ENCODE measurements around the gene TRMT10B. TPM values are rescaled to one million over a fixed set of nuclear protein-coding genes. Genes with fewer than 3 reads are reported as not detected.

The TRMT10B gene
- 10 to 100 TPM; 12.3 to 15.6 TPM for total RNA-seq

DNA sequence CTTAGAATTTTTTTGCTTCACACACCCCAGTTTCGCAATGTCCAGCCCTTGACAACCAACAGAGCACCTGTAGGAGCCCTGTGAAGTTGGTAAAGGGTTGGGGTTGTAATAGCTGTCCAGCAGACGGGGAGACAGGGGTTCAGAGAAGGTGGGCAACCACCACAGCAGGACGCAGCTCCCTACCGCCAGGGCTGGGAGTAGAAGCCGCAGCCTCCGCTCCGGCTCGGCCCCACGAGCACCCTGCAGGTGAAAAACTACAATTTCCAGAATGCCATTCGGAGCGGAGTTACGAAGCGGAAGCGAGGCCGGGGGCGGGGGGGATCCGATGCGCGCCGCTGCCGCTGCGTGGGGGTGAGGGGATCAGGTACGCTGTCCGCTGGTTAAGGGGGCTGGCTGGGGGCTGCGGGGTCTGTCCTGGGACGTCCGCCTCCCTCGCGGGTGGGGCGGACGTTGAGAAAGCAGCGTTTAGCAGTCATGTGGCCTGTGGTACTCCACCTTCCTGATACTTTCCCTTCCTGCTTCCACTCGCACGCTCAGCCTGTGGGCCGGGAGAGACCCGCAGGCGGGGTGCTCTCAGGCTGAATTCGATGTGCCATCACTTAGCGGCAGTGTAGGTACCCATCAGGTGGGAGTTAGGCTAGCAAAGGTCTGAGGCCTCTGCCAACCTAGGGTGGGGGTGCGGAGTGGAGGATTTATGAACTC lies at the start of gene TRMT10B:
Gene TRMT10B (plus strand): TSS at position 317 of the 702 bp plus-strand sequence. CDS start 8,127 bp downstream, outside the sequence.
- Mint-ChIP-seq H3K9me3 (ENCODE audit: low read depth) (peaks cover 1% of the 10 kb centered on the region), H3K4me1 (peaks cover 32% of the 10 kb centered on the region), H3K36me3 (ENCODE audit: low read depth) (peaks cover 10% of the 10 kb centered on the region), H3K4me3 (peak within 1 kb of the TSS; percentile 91), H3K27me3 (no peaks in the 10 kb centered on the region), H3K27ac (peak within 1 kb of the TSS; percentile 92)
- intact Hi-C loops (cut with DNase I, micrococcal nuclease), result loop anchor here (1.0 to 10.0 kb wide), 13 partner anchors 31 to 609 kb away; partner anchors contain the start of genes DCAF10 (in 2 of the 2), EXOSC3 (in 2 of the 2), POLR1E (in 2 of the 2) and SLC25A51 (in 2 of the 2)
- ATAC-seq (peak; percentile 94), DNase-seq (peak; percentile 88)
- CTCF ChIA-PET, result no interaction called here
- POLR2A ChIA-PET, result interaction anchor here (0.9 kb wide), 1 partner anchor 37 kb away, joined by 3 read pairs; no protein-coding TSS in a partner anchor

DNA sequence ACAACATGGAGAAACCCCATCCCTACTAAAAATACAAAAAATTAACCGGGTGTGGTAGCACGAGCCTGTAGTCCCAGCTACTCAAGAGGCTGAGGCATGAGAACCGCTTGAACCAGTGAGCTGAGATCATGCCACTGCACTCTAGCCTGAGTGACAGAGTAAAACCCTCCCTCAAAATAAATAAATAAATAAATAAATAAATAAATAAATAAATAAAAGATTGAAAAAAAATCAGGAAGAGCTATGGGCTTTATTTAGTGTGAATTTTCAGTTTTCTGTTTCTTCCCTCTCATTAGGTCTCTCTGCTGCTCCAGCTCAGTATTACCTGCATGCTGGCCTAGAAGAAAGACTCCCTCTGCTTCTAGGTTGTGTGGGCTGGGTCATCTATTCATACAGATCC lies 47.8 kb upstream of the TRMT10B start:
- ChIA-PET POLR2A (interaction anchor here (0.7 kb wide), 1 partner anchor 129 kb away, joined by 3 read pairs; no protein-coding TSS in a partner anchor), CTCF (no interaction called here)
- no peaks in the 10 kb centered on the region for H3K36me3 Mint-ChIP-seq (ENCODE audit: low read depth)
- DNase-seq, result no peak
- no peak overlapping the region for H3K27ac Mint-ChIP-seq
- intact Hi-C loops (cut with DNase I, micrococcal nuclease), result no loop called here
- no peak for ATAC-seq
- peaks cover 40% of the 10 kb centered on the region for H3K27me3 Mint-ChIP-seq
- peaks cover 9% of the 10 kb centered on the region for H3K4me1 Mint-ChIP-seq
- H3K9me3 Mint-ChIP-seq (ENCODE audit: low read depth), result no peaks in the 10 kb centered on the region
- no peak overlapping the region for H3K4me3 Mint-ChIP-seq

DNA sequence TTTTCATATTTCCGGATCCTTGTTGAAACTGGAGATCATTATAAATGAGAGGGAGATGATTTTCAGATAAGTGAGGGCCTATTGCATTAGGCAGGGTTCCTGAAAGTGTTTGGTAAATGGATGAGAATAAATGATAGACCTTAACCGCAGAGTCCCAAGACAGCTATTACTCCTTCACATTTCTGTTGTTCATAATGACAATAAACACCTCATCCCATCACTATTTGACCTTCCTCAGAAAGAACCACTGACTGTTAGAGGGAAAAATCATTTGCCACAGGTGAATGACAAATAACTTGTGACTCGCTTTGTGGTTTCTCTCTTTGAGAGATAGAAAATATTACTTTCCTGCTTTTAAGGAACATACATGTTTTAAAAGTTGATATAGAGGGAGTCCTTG lies 47.3 kb upstream of the TRMT10B start:
- peaks cover 9% of the 10 kb centered on the region for H3K4me1 Mint-ChIP-seq
- H3K27me3 Mint-ChIP-seq, result peaks cover 38% of the 10 kb centered on the region
- no peak overlapping the region for H3K4me3 Mint-ChIP-seq
- ChIA-PET POLR2A (interaction anchor here (0.7 kb wide), 1 partner anchor 130 kb away, joined by 3 read pairs; no protein-coding TSS in a partner anchor), CTCF (interaction anchor here (0.8 kb wide), 1 partner anchor 32 kb away, joined by 3 read pairs; no protein-coding TSS in a partner anchor)
- ATAC-seq, result peak; percentile 70
- no peak overlapping the region for H3K27ac Mint-ChIP-seq
- intact Hi-C loops (cut with DNase I, micrococcal nuclease), result no loop called here
- no peaks in the 10 kb centered on the region for H3K9me3 Mint-ChIP-seq (ENCODE audit: low read depth)
- no peaks in the 10 kb centered on the region for H3K36me3 Mint-ChIP-seq (ENCODE audit: low read depth)
- no peak for DNase-seq

GRCh38 chr9:37707748-37708147 lies 45.9 kb upstream of the TRMT10B start:
- Mint-ChIP-seq H3K27me3 (peaks cover 32% of the 10 kb centered on the region), H3K36me3 (ENCODE audit: low read depth) (no peaks in the 10 kb centered on the region), H3K4me3 (no peak overlapping the region), H3K27ac (no peak overlapping the region), H3K4me1 (peaks cover 9% of the 10 kb centered on the region), H3K9me3 (ENCODE audit: low read depth) (no peaks in the 10 kb centered on the region)
- intact Hi-C loops (cut with DNase I, micrococcal nuclease), result no loop called here
- DNase-seq (no peak), ATAC-seq (no peak)
- CTCF ChIA-PET, result no interaction called here
- POLR2A ChIA-PET, result interaction anchor here (0.6 kb wide), 1 partner anchor 1013 kb away, joined by 3 read pairs; no protein-coding TSS in a partner anchor

DNA sequence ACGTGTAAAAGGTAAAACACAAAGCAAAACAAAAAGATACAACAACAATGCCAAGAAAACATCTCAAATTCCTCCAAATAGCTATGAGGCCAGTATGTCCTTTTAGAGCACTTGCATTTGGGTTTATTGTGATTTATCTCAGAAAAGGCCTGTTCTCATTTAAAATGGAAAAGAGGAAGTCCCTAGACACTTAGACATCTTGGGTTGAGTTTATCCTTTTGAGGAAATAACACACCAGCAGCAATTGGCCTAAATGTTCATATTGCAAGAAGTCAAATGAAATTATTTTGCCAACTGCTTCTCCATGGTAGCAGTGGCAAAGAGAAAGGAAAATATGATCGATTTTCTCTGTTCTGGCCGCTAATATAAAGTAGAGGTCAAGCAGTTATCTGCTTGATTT lies 43.6 kb upstream of the TRMT10B start:
- ChIA-PET CTCF (no interaction called here), POLR2A (no interaction called here)
- no peak overlapping the region for H3K4me3 Mint-ChIP-seq
- H3K4me1 Mint-ChIP-seq, result peaks cover 9% of the 10 kb centered on the region
- ATAC-seq (no peak), DNase-seq (no peak)
- H3K27me3 Mint-ChIP-seq, result peaks cover 30% of the 10 kb centered on the region
- H3K9me3 Mint-ChIP-seq (ENCODE audit: low read depth), result no peaks in the 10 kb centered on the region
- intact Hi-C loops (cut with DNase I, micrococcal nuclease), result no loop called here
- no peak overlapping the region for H3K27ac Mint-ChIP-seq
- H3K36me3 Mint-ChIP-seq (ENCODE audit: low read depth), result no peaks in the 10 kb centered on the region

DNA sequence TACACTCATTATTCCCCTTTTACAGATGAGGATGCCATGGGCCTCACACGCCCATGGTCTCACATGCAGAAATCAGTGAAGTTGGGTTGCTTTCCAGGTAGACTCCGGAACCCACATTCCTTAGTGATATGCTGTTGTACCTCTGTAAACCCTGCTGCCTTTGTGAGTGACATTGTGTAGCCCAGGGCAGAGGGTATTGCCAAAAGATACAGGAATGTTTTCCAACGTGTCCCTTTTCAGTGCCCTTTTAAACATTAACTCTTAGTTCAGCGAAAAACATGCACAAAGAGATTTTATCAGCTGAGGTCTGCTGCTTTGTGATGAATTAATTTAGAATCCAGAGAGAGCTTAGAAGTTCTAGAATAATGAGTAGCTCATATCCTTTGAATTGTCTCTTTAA lies 38.3 kb upstream of the TRMT10B start:
- Mint-ChIP-seq H3K4me3 (no peak overlapping the region), H3K4me1 (no peaks in the 10 kb centered on the region), H3K27me3 (peaks cover 9% of the 10 kb centered on the region), H3K9me3 (ENCODE audit: low read depth) (no peaks in the 10 kb centered on the region), H3K27ac (no peak overlapping the region), H3K36me3 (ENCODE audit: low read depth) (no peaks in the 10 kb centered on the region)
- POLR2A ChIA-PET, result no interaction called here
- ATAC-seq (no peak), DNase-seq (no peak)
- CTCF ChIA-PET, result no interaction called here
- intact Hi-C loops (cut with DNase I, micrococcal nuclease), result no loop called here

DNA sequence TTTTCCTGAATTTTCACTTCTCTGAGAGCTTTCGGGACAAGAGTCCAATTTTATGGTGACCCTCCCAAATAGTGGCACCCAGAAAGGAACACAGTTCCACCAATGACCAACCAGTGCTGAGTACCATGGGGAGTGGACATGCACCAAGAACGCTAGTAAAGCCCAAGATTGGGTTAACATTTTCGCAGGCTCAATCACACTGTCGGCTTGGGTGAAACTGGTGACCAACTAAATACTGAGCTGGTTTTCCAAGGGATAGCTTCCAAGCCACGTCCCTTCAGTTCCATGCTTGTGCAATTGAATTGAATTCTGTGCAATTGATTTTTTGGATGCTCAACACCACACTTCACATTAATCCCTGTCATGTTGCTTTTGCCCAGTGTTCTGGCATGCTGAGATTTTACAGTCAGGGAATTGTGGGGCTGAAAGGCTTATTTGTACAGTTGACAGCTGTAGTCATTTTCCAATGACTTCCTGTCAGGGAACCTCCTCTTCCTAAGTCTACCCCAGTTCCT lies 37.6 kb upstream of the TRMT10B start:
- POLR2A ChIA-PET, result no interaction called here
- H3K27ac Mint-ChIP-seq, result no peak overlapping the region
- CTCF ChIA-PET, result no interaction called here
- H3K27me3 Mint-ChIP-seq, result peaks cover 11% of the 10 kb centered on the region
- no peaks in the 10 kb centered on the region for H3K9me3 Mint-ChIP-seq (ENCODE audit: low read depth)
- ATAC-seq (no peak), DNase-seq (no peak)
- intact Hi-C loops (cut with DNase I, micrococcal nuclease), result no loop called here
- no peaks in the 10 kb centered on the region for H3K4me1 Mint-ChIP-seq
- H3K4me3 Mint-ChIP-seq, result no peak overlapping the region
- no peaks in the 10 kb centered on the region for H3K36me3 Mint-ChIP-seq (ENCODE audit: low read depth)

- DNase-seq (no peak), ATAC-seq (no peak)
- no peak overlapping the region for H3K27ac Mint-ChIP-seq
- peaks cover 11% of the 10 kb centered on the region for H3K27me3 Mint-ChIP-seq
- intact Hi-C loops (cut with DNase I, micrococcal nuclease), result no loop called here
- ChIA-PET POLR2A (no interaction called here), CTCF (no interaction called here)
- H3K4me1 Mint-ChIP-seq, result no peaks in the 10 kb centered on the region
- no peaks in the 10 kb centered on the region for H3K36me3 Mint-ChIP-seq (ENCODE audit: low read depth)
- no peaks in the 10 kb centered on the region for H3K9me3 Mint-ChIP-seq (ENCODE audit: low read depth)
- H3K4me3 Mint-ChIP-seq, result no peak overlapping the region
These were observed 34.1 kb upstream of the TRMT10B start for GRCh38 chr9:37719526-37719925.

GRCh38 chr9:37727013-37727412 lies 26.6 kb upstream of the TRMT10B start:
- Mint-ChIP-seq H3K4me1 (no peaks in the 10 kb centered on the region), H3K27me3 (peaks cover 9% of the 10 kb centered on the region), H3K27ac (no peak overlapping the region), H3K36me3 (ENCODE audit: low read depth) (no peaks in the 10 kb centered on the region), H3K9me3 (ENCODE audit: low read depth) (no peaks in the 10 kb centered on the region), H3K4me3 (no peak overlapping the region)
- ATAC-seq (no peak), DNase-seq (no peak)
- POLR2A ChIA-PET, result no interaction called here
- CTCF ChIA-PET, result no interaction called here
- intact Hi-C loops (cut with DNase I, micrococcal nuclease), result no loop called here

DNA sequence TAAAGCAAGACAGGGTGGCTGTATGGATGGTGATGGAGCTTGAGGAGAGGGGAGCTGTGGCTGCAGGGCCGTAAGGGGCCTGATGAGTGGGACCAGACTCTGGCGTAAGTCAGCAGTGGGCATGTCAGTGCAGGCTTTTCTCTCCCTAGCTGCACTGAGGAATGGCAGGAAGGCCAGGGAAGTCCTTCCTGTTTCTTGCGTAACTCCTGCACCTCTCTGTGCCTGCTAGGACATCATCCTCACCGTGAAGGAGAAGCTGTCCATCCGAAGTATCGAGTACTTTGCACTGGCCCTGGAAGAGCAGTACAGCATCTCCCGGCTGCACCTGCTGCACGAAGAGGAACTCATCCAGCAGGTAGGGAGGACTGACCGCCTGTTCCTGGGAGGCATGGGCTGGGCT lies 24.1 kb upstream of the TRMT10B start:
- CTCF ChIA-PET, result no interaction called here
- no peaks in the 10 kb centered on the region for H3K36me3 Mint-ChIP-seq (ENCODE audit: low read depth)

GRCh38 chr9:37730256-37730655 lies 23.3 kb upstream of the TRMT10B start:
- intact Hi-C loops (cut with DNase I, micrococcal nuclease), result no loop called here
- Mint-ChIP-seq H3K27me3 (peaks cover 9% of the 10 kb centered on the region), H3K4me1 (no peaks in the 10 kb centered on the region), H3K4me3 (no peak overlapping the region), H3K36me3 (ENCODE audit: low read depth) (no peaks in the 10 kb centered on the region), H3K27ac (no peak overlapping the region), H3K9me3 (ENCODE audit: low read depth) (no peaks in the 10 kb centered on the region)
- POLR2A ChIA-PET, result no interaction called here
- CTCF ChIA-PET, result no interaction called here
- no peak for ATAC-seq
- no peak for DNase-seq

More for the DNA sequence above, 24.1 kb upstream of the TRMT10B start:
- no peaks in the 10 kb centered on the region for H3K9me3 Mint-ChIP-seq (ENCODE audit: low read depth)
- H3K27me3 Mint-ChIP-seq, result peaks cover 9% of the 10 kb centered on the region
- no peaks in the 10 kb centered on the region for H3K4me1 Mint-ChIP-seq
- POLR2A ChIA-PET, result no interaction called here
- no peak overlapping the region for H3K4me3 Mint-ChIP-seq
- ATAC-seq, result no peak
- DNase-seq, result no peak
- H3K27ac Mint-ChIP-seq, result no peak overlapping the region
- intact Hi-C loops (cut with DNase I, micrococcal nuclease), result no loop called here

DNA sequence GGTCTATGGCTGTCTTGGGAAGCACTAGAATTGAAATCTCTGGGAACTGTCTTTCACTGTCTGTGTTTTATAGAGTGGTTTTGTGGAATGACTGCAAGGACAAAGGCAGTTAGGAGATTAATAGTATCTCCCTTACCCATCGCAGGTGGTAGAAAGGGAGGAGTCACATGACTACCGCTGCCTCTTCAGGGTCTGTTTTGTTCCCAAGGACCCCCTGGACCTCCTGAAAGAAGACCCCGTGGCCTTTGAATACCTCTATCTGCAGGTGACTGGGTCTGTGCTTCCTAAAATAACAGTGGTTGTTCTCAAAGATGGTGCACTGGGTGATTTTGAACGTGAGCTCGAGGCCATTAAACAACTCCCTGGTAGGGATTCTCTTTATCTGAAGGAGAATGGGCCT lies 22.8 kb upstream of the TRMT10B start:
- Mint-ChIP-seq H3K27ac (no peak overlapping the region), H3K9me3 (ENCODE audit: low read depth) (no peaks in the 10 kb centered on the region), H3K27me3 (peaks cover 11% of the 10 kb centered on the region), H3K4me1 (no peaks in the 10 kb centered on the region), H3K36me3 (ENCODE audit: low read depth) (no peaks in the 10 kb centered on the region), H3K4me3 (no peak overlapping the region)
- CTCF ChIA-PET, result no interaction called here
- ATAC-seq (no peak), DNase-seq (no peak)
- POLR2A ChIA-PET, result no interaction called here
- intact Hi-C loops (cut with DNase I, micrococcal nuclease), result no loop called here

All from activated CD4-positive, alpha-beta T cell treated with anti-CD3 and anti-CD28 coated beads for 36 hours (primary cell).